K562 (cell line): ENCODE data around the gene USP37. TPM values are rescaled to one million over a fixed set of nuclear protein-coding genes. Genes with fewer than 3 reads are reported as not detected.

Experiments
- ATAC-seq: fragments of 200-7000 bp; cut with Tn5 transposase; 3 replicates; pipeline ENCODE4 v1.9.1; 2020; ENCODE audit warnings: moderate library complexity
- BruUV-seq: library from RNA; stranded (reverse); fragments of 400-500 nt; replicated peaks from 2 replicates; lab custom pipeline; 2021; lab: Mats Ljungman, UMichigan
- CTCF ChIA-PET: fragments of 300-600 bp; formaldehyde crosslinking; extraction: SDS; loops from one replicate; lab custom pipeline; 2021; ENCODE audit warnings: low intra/inter-chr PET ratio; lab: Yijun Ruan, JAX
- POLR2A ChIA-PET: fragments of 300-600, 350-650 bp; sonication (Branson Sonifier 250); formaldehyde crosslinking; extraction: SDS; loops from one replicate; lab custom pipeline; 2021; ENCODE audit warnings: antibody characterized with exemption, inconsistent platforms; lab: Yijun Ruan, JAX
- DNase-seq, 4 experiments: peaks; one replicate each; pipeline versions ENCODE4 v3.0.0 to v3.0.0-alpha.2; 2011 to 2018; ENCODE audit warnings: low spot score in 3 of 4, mixed read lengths in 3 of 4; ENCODE audit errors: extremely low read depth in 1 of 4
- FAIRE-seq: peaks from 2 replicates; lab custom pipeline; 2011; peaks lifted over from hg19 to GRCh38; lab: Jason Lieb, UNC
- H2AFZ ChIP-seq: 2 replicates; pipeline ENCODE4 v1.6.0; 2011; ENCODE audit warnings: low read depth, low read length, control low read depth, inconsistent platforms
- H3K27ac ChIP-seq: fragments of 200-600 bp; 3 replicates; pipeline ENCODE4 v1.8.0; 2011; ENCODE audit warnings: low read depth, mild to moderate bottlenecking, control low read depth, inconsistent platforms, low read length, moderate library complexity, mixed read lengths; ENCODE audit errors: extremely low read depth
- H3K27me3 ChIP-seq, 2 experiments: fragments of 300-600 bp in 1 of 2; 2 replicates in 1 of 2; 3 replicates in 1 of 2; pipeline versions ENCODE4 v1.6.0 to v1.8.0; 2011; ENCODE audit warnings: inconsistent platforms in 2 of 2, low read length in 2 of 2, mild to moderate bottlenecking in 1 of 2, mixed read lengths in 1 of 2, moderate library complexity in 1 of 2; ENCODE audit not compliant: control insufficient read depth in 2 of 2, insufficient read depth in 2 of 2
- H3K36me3 ChIP-seq: fragments of 300-600 bp; 3 replicates; pipeline ENCODE4 v1.8.0; 2011; ENCODE audit warnings: mild to moderate bottlenecking, low read length, inconsistent platforms; ENCODE audit not compliant: control insufficient read depth, insufficient read depth
- H3K4me1 ChIP-seq, 2 experiments: fragments of 200-600 bp in 1 of 2; replicated peaks in 1 of 2; 2 replicates in 1 of 2; 3 replicates in 1 of 2; pipeline versions ENCODE4 v1.5.1 to v1.8.0; 2011; ENCODE audit warnings: inconsistent platforms in 2 of 2, low read length in 2 of 2, mild to moderate bottlenecking in 1 of 2, mixed read lengths in 1 of 2, moderate library complexity in 1 of 2; ENCODE audit not compliant: control insufficient read depth in 2 of 2, insufficient read depth in 2 of 2
- H3K4me2 ChIP-seq: 2 replicates; pipeline ENCODE4 v1.6.1; 2011; ENCODE audit warnings: low read length, control low read depth, inconsistent platforms, mixed read lengths; ENCODE audit not compliant: insufficient read depth
- H3K4me3 ChIP-seq: fragments of 200-600 bp; sonication (generic), shearing (Covaris generic); 2 replicates; pipeline ENCODE4 v1.5.1; 2016; ENCODE audit warnings: control low read depth, inconsistent platforms
- H3K79me2 ChIP-seq: fragments of 200-600 bp; 3 replicates; pipeline ENCODE4 v1.8.0; 2011; ENCODE audit warnings: low read length, inconsistent platforms; ENCODE audit not compliant: control insufficient read depth, insufficient read depth
- H3K9ac ChIP-seq, 2 experiments: 2 replicates each; pipeline versions ENCODE4 v1.6.0 to v1.6.1; 2011; ENCODE audit warnings: low read depth in 2 of 2, low read length in 2 of 2, control low read depth in 1 of 2, inconsistent platforms in 1 of 2, mild to moderate bottlenecking in 1 of 2, mixed read lengths in 1 of 2; ENCODE audit not compliant: insufficient read depth in 1 of 2
- H3K9me1 ChIP-seq: one replicate; pipeline ENCODE4 v1.6.0; 2011; ENCODE audit warnings: inconsistent platforms, mild to moderate bottlenecking, low read length, moderate library complexity; ENCODE audit not compliant: control insufficient read depth, insufficient read depth
- H3K9me3 ChIP-seq: replicated peaks from 2 replicates; pipeline ENCODE4 v1.5.1; 2011; ENCODE audit warnings: low read depth, low read length, inconsistent platforms; ENCODE audit not compliant: control insufficient read depth, insufficient read depth
- H4K20me1 ChIP-seq: replicated peaks from 2 replicates; pipeline ENCODE4 v1.6.1; 2011; ENCODE audit warnings: low read length, inconsistent platforms, mixed read lengths; ENCODE audit not compliant: control insufficient read depth, insufficient read depth
- JUN ChIP-seq, 2 experiments: sonication (generic) in 1 of 2; formaldehyde crosslinking in 1 of 2; IDR thresholded peaks; 2 replicates each; pipeline versions ENCODE4 v1.6.1 to v1.8.0; 2012 to 2022; ENCODE audit warnings: borderline replicate concordance in 2 of 2, mild to moderate bottlenecking in 2 of 2, improper control_type of control experiment in 1 of 2, low read depth in 1 of 2, low read length in 1 of 2, missing genetic modification reagents in 1 of 2
- POLR3G ChIP-seq: IDR thresholded peaks from 2 replicates; pipeline ENCODE4 v1.6.1; 2011; ENCODE audit not compliant: insufficient read length, insufficient replicate concordance; ENCODE audit errors: extremely low read depth
- PPARD ChIP-seq: fragments of 250-450 bp; sonication (Bioruptor Pico); IDR thresholded peaks from 2 replicates; pipeline ENCODE4 v1.8.0; 2022; ENCODE audit warnings: inconsistent platforms, mild to moderate bottlenecking, moderate library complexity
- STAT5A ChIP-seq: IDR thresholded peaks from 2 replicates; pipeline ENCODE4 v1.6.1; 2012; ENCODE audit warnings: low read length, inconsistent platforms, borderline replicate concordance
- WGBS: fragments of 100-300 bp; shearing (Covaris generic); methylation state at CpG from one replicate; pipeline ENCODE4 v1.1.6; 2016; ENCODE audit warnings: low coverage, mixed read lengths; ENCODE audit not compliant: insufficient coverage; ENCODE audit errors: missing lambda C conversion rate; 5-methylcytosine and 5-hydroxymethylcytosine counted together
- in situ Hi-C: fragments of 300-500 bp; cut with MboI; formaldehyde crosslinking; loops from 4 replicates; pipeline ENCODE4 v1.15.0; 2018; ENCODE audit warnings: inconsistent platforms, mixed read lengths
- intact Hi-C: fragments of 100-400 bp; cut with micrococcal nuclease; formaldehyde crosslinking; loops from 2 replicates; pipeline ENCODE4 v1.14.2; 2022
- polyA plus RNA-seq, 8 experiments: library from polyadenylated mRNA; depleted of rRNA in 4 of 8; stranded (reverse) in 5 of 8; unstranded in 3 of 8; fragments of >200 nt; fragmentation: Nextera tagmentation in 2 of 8; fragmentation: Illumina TruSeq in 1 of 8; extraction: Ambion mirVana in 2 of 8; extraction: Trizol in 1 of 8; gene quantifications; 2 replicates each; pipeline versions ENCODE4 v1.2.1 to v1.2.3, GENCODE V29; 2011 to 2014; ENCODE audit warnings: inconsistent platforms in 1 of 8, missing spikeins in 1 of 8
- total RNA-seq, 7 experiments: library from RNA; depleted of rRNA in 6 of 7; stranded (reverse); fragments of >200 nt in 6 of 7; fragmentation: Illumina TruSeq in 2 of 7; extraction: Trizol in 2 of 7; gene quantifications; 2 replicates each; pipeline versions ENCODE4 v1.2.1 to v1.2.3, GENCODE V29; 2011 to 2021; ENCODE audit warnings: low replicate concordance in 1 of 7

Gene USP37
- total and polyA plus RNA-seq, 9 of the 15 experiments (the other 6 are each of a cell fraction or from before 2014, with no cell fraction given) = 2.0 to 14.2 (median 8.5) TPM

DNA sequence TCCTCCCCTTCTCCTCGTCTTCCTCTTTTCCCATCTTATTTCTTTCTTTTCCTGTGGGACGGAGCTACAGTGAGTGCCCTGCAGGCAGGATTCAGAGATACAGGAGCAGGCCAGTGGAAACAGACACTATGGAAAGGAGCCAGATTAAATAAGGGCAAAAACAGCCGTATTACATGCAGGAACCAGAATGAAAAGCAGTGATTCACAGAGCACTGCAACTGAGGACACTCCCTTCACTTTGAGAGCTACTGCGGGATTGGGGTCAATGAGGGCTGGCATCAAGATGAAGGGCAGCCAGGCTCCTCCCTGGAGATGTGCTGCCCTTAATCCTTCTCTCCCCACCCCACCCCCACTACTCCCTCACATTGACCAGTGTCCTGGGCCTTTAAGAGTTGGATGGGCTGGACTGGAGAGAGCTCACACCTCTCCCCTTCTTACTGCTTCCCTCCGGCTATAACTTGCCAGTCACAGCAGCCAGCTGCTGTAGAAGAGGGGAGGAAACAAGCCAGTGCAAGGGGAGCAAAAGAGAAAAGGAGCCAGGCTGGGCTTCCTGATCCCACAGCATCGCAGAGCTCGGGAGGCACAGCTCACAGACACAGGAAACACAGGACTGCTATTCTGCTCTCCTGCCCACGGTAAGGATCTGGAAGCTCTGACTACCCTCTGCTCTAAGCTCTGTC lies 39.4 kb upstream of the USP37 start, which contains the start of gene PLCD4:
Gene PLCD4 (plus strand): TSS at position 464 of the 680 bp plus-strand sequence. CDS start 7,841 bp downstream, outside the sequence.
- Histone ChIP-seq H3K4me1 (no peaks in the 10 kb centered on the region; a peak in 1 of 5 replicates), H3K9me1 (no peaks in the 10 kb centered on the region), H4K20me1 (no peaks in the 10 kb centered on the region), H3K9ac (no peak within 1 kb of the TSS), H3K79me2 (no peaks in the 10 kb centered on the region), H3K27me3 (peaks cover 9 to 13% of the 10 kb centered on the region in 2 experiments; a peak in 3 of 5 replicates), H3K9me3 (no peaks in the 10 kb centered on the region), H3K36me3 (no peaks in the 10 kb centered on the region), H2AFZ (no peak within 1 kb of the TSS), H3K4me2 (no peak within 1 kb of the TSS), H3K4me3 (no peak within 1 kb of the TSS), H3K27ac (no peak within 1 kb of the TSS)
- in situ Hi-C loops (no loop called here), intact Hi-C loops (no loop called here)
- DNase-seq = no peak
- 0% methylated on average over 5 of the region's 8 CpGs for whole genome bisulfite sequencing
- ChIA-PET CTCF (no interaction called here), POLR2A (interaction anchor here (0.5 to 1.3 kb wide), 4 partner anchors 9 to 391 kb away, joined by 3 to 4 read pairs (median 4); partner anchors contain the start of gene ARPC2)
- BruUV-seq = no TSS peak
- no peak for ATAC-seq
- TF ChIP-seq POLR3G (no peak), PPARD (CRISPR knock-in tag) (no peak), STAT5A (no peak), JUN (IDR thresholded peaks at IDR 0.05; ENCODE audit: borderline replicate concordance, low read depth, low read length) (no peak), JUN (CRISPR knock-in tag; IDR thresholded peaks at IDR 0.05; ENCODE audit: borderline replicate concordance) (no peak)
- FAIRE-seq = no peak
